IPS DF 6.9 (cell line): ENCODE measurements around the gene CPXM2.
A peak's percentile ranks its signal among the peaks of the same experiment; 100 is the strongest.

Experiments used
- DNase-seq: peaks from one replicate; pipeline ENCODE4 v3.0.0-alpha.2; 2013; ENCODE audit warnings: low read depth, low spot score
- H3K27ac ChIP-seq: one replicate; pipeline ENCODE4 v1.5.1; 2013; ENCODE audit warnings: low read length, control low read depth
- H3K27me3 ChIP-seq: 2 replicates; pipeline ENCODE4 v1.6.1; 2013; ENCODE audit warnings: mild to moderate bottlenecking, low read length; ENCODE audit not compliant: control insufficient read depth, insufficient read depth
- H3K36me3 ChIP-seq: 2 replicates; pipeline ENCODE4 v1.6.1; 2013; ENCODE audit warnings: low read length; ENCODE audit not compliant: control insufficient read depth, insufficient read depth
- H3K4me1 ChIP-seq: 2 replicates; pipeline ENCODE4 v1.6.1; 2013; ENCODE audit warnings: low read length; ENCODE audit not compliant: control insufficient read depth, insufficient read depth
- H3K4me3 ChIP-seq: 2 replicates; pipeline ENCODE4 v1.5.1; 2013; ENCODE audit warnings: mild to moderate bottlenecking, low read length
- H3K9me3 ChIP-seq: 2 replicates; pipeline ENCODE4 v1.6.1; 2013; ENCODE audit warnings: low read length, inconsistent platforms; ENCODE audit not compliant: control insufficient read depth, insufficient read depth
- WGBS: extraction: QIAGEN DNeasy Blood & Tissue Kit; methylation state at CpG from one replicate; pipeline ENCODE4 v1.1.7; 2013; ENCODE audit warnings: mixed read lengths, missing lambda C conversion rate; ENCODE audit not compliant: insufficient read length, insufficient coverage; 5-methylcytosine and 5-hydroxymethylcytosine counted together

CPXM2 gene

DNA sequence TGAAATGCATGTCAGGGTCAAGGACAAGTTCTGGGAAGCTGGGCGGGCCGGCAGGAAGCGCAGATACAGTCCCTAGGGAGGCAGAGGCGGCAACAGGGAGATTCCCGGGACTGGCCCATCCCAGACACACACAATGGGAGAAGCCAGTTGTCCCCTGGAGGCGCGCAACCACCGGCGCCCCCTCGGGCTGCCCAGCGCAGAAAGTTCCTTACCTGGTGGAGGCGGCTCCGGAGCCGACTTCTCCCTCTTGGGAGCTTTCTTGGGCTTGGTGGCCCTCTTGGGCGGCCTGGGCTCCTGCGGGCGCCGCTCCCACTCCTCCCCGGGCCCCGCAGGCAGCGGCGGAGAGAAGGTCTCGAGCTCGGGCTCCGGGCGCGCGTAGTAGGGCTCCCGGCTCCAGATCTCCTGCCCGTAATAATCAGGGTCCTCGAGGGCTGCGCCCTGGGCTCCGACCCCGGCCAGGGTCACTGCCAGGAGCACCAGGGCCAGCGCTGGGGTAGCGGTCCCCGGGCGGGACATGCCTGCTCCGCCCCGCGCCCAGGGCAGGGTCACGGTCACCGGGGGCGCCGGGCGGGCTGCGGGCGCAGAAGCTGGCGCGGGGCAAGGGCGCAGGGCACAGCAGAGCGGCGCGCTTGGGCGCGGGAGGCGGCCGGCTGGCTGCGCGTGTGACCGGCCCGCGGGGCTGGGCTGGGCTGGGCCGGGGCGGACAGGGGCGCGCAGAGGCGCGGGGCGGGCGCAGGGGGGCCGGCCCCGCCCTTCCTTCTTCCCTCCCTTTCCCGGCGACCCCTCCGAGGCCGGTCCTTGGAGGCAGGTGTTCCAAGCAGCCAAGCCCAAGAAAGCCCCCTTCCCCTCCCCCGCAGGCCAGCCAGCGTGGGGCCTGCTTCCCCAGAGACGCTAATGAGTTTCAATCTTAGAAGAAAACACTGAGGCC lies at the start of gene CPXM2:
TSS of gene CPXM2 (minus strand) at position 664 of the 928 bp plus-strand sequence. CDS start at position 516, 148 bp downstream.
- H3K4me1 ChIP-seq = peaks cover 6% of the 10 kb centered on the region; the same call in 1 of the 2 replicates
- H3K27ac ChIP-seq = no peak within 1 kb of the TSS
- H3K9me3 ChIP-seq = no peaks in the 10 kb centered on the region
- no peaks in the 10 kb centered on the region for H3K36me3 ChIP-seq
- no peaks in the 10 kb centered on the region for H3K27me3 ChIP-seq
- DNase-seq = no peak
- H3K4me3 ChIP-seq = peak within 1 kb of the TSS; percentile 84
- WGBS = no CpG with 5 or more reads among the region's 80 CpGs

DNA sequence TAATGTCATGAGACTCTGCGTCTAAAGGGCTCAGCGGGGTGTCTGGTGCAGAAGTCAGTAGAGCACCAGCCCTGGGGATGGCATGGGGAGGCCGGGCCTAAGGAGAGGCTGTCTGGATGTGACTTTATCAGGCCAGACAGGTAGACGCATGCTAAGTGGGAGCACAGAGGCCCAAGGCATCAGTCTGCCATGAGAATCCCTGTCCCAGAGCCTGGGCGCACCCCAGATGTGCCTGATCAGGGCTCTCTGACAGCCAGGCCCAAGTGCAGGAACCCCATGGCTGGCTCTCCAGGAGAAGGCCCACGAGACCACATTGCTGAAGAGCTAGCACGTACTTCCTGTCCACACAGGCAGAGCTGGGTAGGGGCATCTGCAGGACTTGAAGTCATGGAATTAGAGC lies 48.0 kb upstream of the CPXM2 start:
- Histone ChIP-seq H3K4me1 (no peaks in the 10 kb centered on the region), H3K9me3 (no peaks in the 10 kb centered on the region), H3K4me3 (no peak overlapping the region), H3K36me3 (no peaks in the 10 kb centered on the region), H3K27me3 (no peaks in the 10 kb centered on the region; the same call in 1 of the 2 replicates), H3K27ac (no peak overlapping the region)
- no CpG with 5 or more reads among the region's 7 CpGs for WGBS
- no peak for DNase-seq

DNA sequence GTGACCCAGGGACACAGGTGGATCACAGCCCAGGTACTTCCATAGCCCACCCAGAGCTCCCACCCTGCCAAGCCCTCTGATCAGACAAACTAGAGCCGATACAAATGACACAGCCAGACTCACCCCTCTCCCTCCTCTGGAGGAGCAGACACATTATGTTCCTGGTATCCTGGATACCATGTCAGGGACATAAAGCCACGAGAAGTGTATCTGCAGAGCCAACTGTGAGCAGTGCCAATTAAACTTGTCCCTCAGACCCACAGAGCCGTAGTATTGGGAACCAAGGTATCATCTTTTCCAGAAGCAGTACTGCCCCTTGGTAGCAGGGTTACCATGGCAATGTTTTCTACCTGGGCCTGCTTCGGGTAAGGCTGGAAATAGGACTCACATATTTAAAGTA lies 47.3 kb upstream of the CPXM2 start:
- WGBS = no CpG with 5 or more reads among the region's 4 CpGs
- no peaks in the 10 kb centered on the region for H3K4me1 ChIP-seq
- H3K4me3 ChIP-seq = no peak overlapping the region
- no peaks in the 10 kb centered on the region; the same call in 1 of the 2 replicates for H3K27me3 ChIP-seq
- no peak for DNase-seq
- H3K9me3 ChIP-seq = no peaks in the 10 kb centered on the region
- H3K27ac ChIP-seq = no peak overlapping the region
- H3K36me3 ChIP-seq = no peaks in the 10 kb centered on the region

DNA sequence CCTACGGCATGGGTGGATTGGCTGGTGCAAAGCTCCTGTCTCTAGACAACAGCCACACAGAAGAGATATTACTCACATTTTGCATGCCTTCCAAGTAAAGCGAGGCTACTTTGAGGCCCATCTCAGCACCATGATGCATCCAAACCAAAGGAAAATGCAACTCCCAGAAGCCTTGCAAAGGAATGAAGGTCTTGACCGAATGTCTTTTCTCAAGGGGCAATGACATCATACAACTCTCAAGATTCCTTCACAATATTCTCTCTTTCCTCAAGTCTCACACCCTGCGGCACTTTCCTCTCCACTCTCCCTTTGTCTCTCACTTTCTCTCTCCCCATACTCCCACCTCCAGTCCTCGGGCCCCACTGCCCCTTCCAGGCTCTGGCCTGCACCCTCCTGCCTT lies 44.8 kb upstream of the CPXM2 start:
- WGBS = no CpG with 5 or more reads among the region's 5 CpGs
- Histone ChIP-seq H3K27ac (no peak overlapping the region), H3K27me3 (no peaks in the 10 kb centered on the region; the same call in 1 of the 2 replicates), H3K9me3 (no peaks in the 10 kb centered on the region), H3K4me1 (no peaks in the 10 kb centered on the region), H3K4me3 (no peak overlapping the region), H3K36me3 (no peaks in the 10 kb centered on the region)
- DNase-seq = no peak

DNA sequence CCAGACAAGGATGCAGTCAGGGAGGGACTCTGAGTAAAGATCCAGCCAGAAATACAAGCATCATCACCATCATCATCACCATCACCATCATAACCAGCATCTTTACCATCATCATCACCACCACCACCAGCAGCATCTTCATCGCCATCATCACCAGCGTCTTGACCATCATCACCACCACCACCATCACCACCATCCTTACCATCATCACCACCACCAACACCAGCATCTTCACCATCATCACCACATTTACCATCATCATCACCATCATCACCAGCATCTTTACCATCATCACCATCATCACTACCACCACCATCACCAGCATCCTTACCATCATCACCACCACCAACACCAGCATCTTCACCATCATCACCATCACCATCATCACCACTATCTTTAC lies 44.1 kb upstream of the CPXM2 start:
- H3K27ac ChIP-seq = no peak overlapping the region
- no CpG with 5 or more reads among the region's 2 CpGs for WGBS
- DNase-seq = no peak
- no peaks in the 10 kb centered on the region for H3K9me3 ChIP-seq
- no peak overlapping the region for H3K4me3 ChIP-seq
- H3K36me3 ChIP-seq = no peaks in the 10 kb centered on the region
- no peaks in the 10 kb centered on the region for H3K4me1 ChIP-seq
- no peaks in the 10 kb centered on the region; the same call in 1 of the 2 replicates for H3K27me3 ChIP-seq

DNA sequence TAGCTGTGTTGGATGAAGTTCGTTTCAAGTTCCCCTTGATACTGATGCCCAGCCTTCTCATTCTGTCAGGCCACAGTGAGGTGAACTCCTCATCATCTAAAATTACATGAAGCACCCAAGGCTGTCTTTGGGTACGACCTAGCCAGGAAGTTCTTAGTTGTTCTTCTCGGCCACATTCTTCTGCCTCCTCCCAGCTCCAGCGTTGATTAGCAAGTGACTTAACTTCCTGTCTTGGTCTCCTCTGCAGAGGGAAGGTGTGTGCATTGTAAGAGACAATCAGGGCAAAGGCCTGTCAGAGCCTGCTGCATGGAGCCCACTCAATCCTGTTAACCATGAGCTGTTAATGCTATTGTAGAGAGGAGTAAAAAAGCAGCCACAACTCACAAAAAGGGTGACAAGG lies 43.2 kb upstream of the CPXM2 start:
- WGBS = no CpG with 5 or more reads among the region's 4 CpGs
- no peaks in the 10 kb centered on the region for H3K36me3 ChIP-seq
- no peaks in the 10 kb centered on the region for H3K9me3 ChIP-seq

DNA sequence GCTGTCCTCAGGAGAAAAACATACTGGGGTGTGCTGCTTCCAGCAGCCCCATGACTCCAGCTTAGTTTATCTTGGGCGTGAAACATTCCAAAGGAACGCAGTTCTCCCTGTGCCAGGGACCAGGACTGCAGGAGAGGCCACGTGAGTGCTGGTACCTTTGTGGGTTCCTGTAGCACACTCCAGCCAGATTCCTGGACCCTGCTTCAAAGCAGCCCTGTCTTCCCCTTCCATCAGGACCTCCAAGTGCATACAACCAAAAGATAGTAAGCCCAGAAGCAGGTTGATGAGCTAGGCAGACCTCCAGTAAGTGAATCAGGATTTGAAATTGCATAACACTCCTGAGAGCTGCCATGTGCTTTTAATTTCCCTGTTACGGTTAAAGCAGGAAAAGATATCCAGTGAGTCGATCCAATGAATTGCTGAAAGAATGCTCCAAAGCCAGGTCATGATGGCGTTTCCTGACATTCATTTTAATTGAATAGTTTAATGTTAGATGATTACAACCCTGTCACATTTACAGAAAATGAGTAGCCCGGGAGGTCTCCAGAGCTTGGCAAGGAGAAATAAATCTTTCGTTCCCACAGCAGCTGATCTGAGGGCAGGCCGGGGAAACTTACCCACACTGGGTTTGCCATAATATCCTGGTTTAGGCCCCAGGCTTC lies 38.9 kb upstream of the CPXM2 start:
- WGBS = no CpG with 5 or more reads among the region's 9 CpGs
- Histone ChIP-seq H3K9me3 (no peaks in the 10 kb centered on the region), H3K27me3 (no peaks in the 10 kb centered on the region), H3K4me3 (no peak overlapping the region), H3K27ac (no peak overlapping the region), H3K36me3 (no peaks in the 10 kb centered on the region), H3K4me1 (no peaks in the 10 kb centered on the region)
- DNase-seq = no peak

More for the DNA sequence above, 43.2 kb upstream of the CPXM2 start:
- Histone ChIP-seq H3K27ac (no peak overlapping the region), H3K4me1 (no peaks in the 10 kb centered on the region), H3K4me3 (no peak overlapping the region), H3K27me3 (no peaks in the 10 kb centered on the region; the same call in 1 of the 2 replicates)
- no peak for DNase-seq

DNA sequence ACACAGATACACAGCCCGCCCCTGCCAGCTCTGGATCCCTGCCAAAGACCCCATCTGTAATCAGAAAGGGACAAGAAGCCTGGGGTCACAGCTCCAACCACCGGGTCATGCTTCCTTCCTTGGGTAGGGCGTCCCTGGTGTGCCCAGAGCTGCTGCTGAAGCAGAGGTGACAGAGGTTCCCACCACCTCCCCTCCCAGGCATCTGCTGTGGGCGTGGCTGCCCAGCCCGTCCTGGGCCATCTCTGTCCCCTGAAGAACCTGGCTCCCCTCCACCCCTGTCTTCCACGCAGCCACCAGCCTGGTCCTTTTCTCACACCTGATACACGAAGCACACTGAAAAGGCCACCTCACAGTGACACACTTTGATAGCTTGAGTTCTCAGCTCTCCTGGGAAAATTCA lies 38.2 kb upstream of the CPXM2 start:
- no peak overlapping the region for H3K4me3 ChIP-seq
- no CpG with 5 or more reads among the region's 7 CpGs for WGBS

DNA sequence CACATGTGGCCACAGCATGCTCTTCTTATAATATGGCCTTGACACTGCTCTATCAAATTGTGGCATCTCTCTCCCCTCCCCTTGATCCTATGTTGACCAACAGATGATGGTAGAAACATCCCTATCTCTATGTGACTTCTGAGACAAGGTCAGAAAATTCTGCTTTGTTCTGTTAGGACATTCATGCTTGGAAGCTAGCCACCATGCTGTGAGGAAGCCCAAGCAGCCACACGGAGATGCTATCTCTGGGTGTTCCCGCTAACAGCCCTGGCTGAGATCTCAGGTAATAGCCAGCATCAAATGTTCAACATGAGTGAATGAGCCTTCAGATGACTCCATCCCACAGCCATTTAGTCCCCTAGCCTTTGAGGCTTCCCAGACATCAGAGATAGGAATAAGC lies 36.8 kb upstream of the CPXM2 start:
- H3K36me3 ChIP-seq = no peaks in the 10 kb centered on the region
- H3K27me3 ChIP-seq = no peaks in the 10 kb centered on the region
- H3K4me3 ChIP-seq = no peak overlapping the region
- no peaks in the 10 kb centered on the region for H3K9me3 ChIP-seq
- H3K27ac ChIP-seq = no peak overlapping the region
- no peak for DNase-seq
- WGBS = no CpG with 5 or more reads among the region's 2 CpGs
- no peaks in the 10 kb centered on the region for H3K4me1 ChIP-seq

More for the DNA sequence above, 38.2 kb upstream of the CPXM2 start:
- H3K27me3 ChIP-seq = no peaks in the 10 kb centered on the region
- no peaks in the 10 kb centered on the region for H3K4me1 ChIP-seq
- no peaks in the 10 kb centered on the region for H3K36me3 ChIP-seq
- DNase-seq = no peak
- no peaks in the 10 kb centered on the region for H3K9me3 ChIP-seq
- H3K27ac ChIP-seq = no peak overlapping the region

DNA sequence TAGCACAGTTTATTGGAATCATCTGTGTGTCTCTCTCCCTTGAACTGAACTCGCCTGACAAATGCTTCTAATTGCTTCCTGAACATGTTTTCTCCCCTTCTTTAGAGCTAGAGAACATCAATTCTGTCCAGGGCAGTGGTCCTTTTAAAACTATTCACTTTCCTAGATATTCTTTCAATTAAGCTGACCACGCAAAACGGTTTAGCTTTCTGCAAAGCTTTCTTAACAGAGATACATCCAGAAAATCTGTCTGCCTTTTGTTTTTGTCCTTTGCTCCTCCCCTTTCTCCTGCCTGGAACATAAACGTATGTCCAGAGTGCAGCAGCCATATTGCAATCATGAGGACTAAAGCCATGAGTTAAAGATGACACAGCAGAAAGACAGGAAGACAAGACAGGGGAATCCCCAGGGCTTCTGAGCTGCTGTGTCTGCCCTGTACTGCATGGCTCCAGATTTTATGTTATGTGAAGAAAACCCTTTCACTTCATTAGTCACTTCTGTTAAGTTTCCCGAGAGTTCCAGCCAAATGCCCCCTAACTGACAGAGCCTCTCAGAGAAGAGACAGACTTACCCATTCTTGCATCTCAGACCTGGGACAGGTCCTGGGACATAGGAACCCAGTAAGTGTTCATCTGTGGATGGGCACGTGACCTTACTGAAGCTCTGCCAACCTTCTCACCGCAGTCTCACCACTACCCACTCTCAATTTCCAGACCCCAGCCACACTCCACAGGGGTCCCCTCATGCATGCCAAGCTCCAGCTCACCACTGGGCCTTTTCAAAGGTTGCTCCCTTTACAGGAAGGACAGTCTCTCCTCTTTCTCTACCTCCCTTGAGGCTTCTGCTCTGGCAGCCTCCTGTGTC lies 35.0 kb upstream of the CPXM2 start:
- no peaks in the 10 kb centered on the region for H3K4me1 ChIP-seq
- no CpG with 5 or more reads among the region's 7 CpGs for WGBS
- no peak for DNase-seq
- H3K4me3 ChIP-seq = no peak overlapping the region
- H3K27ac ChIP-seq = no peak overlapping the region
- H3K9me3 ChIP-seq = no peaks in the 10 kb centered on the region
- H3K36me3 ChIP-seq = no peaks in the 10 kb centered on the region
- H3K27me3 ChIP-seq = no peaks in the 10 kb centered on the region
